HL-60 (cell line): ENCODE measurements around the gene SDK1.

ENCODE experiments used
- DNase-seq, 2 experiments: peaks; one replicate each; pipeline ENCODE4 v3.0.0-alpha.2; 2010 to 2020; ENCODE audit warnings: low read depth in 1 of 2, low spot score in 1 of 2
- H3K27ac ChIP-seq: fragments of 250-450 bp; sonication (Bioruptor Pico); replicated peaks from 2 replicates; pipeline ENCODE4 v1.5.1; 2020; ENCODE audit warnings: mild to moderate bottlenecking, moderate library complexity
- H3K27me3 ChIP-seq: fragments of 250-450 bp; sonication (Bioruptor Pico); 2 replicates; pipeline ENCODE4 v1.5.1; 2021; ENCODE audit warnings: mild to moderate bottlenecking, moderate library complexity; ENCODE audit not compliant: insufficient read depth, poor library complexity, severe bottlenecking
- H3K4me3 ChIP-seq: replicated peaks from 2 replicates; pipeline ENCODE4 v1.5.1; 2011; ENCODE audit warnings: mild to moderate bottlenecking, control low read depth, low read length; ENCODE audit not compliant: insufficient read depth
- CTCF ChIP-seq: IDR thresholded peaks from one replicate; pipeline ENCODE4 v1.5.1; 2011; ENCODE audit warnings: low read length, control low read depth, inconsistent platforms; ENCODE audit not compliant: insufficient read depth
- GABPA ChIP-seq: IDR thresholded peaks from 2 replicates; pipeline ENCODE4 v1.6.1; 2012; ENCODE audit warnings: low read depth
- POLR2AphosphoS5 ChIP-seq: IDR thresholded peaks from 2 replicates; pipeline ENCODE4 v1.6.1; 2012; ENCODE audit warnings: low read depth
- REST ChIP-seq: IDR thresholded peaks from 2 replicates; pipeline ENCODE4 v1.6.1; 2012; ENCODE audit warnings: low read depth; ENCODE audit not compliant: insufficient replicate concordance
- SPI1 ChIP-seq: IDR thresholded peaks from 2 replicates; pipeline ENCODE4 v1.6.1; 2012; ENCODE audit warnings: low read depth, mild to moderate bottlenecking, borderline replicate concordance

SDK1 gene

GRCh38 chr7:4030346-4030950, 729.4 kb downstream of the SDK1 start:
- no peak for DNase-seq
- Histone ChIP-seq H3K27me3 (no peaks in the 10 kb centered on the region), H3K27ac (no peak overlapping the region), H3K4me3 (no peak overlapping the region)
- TF ChIP-seq SPI1 (no peak), CTCF (no peak), GABPA (no peak)

GRCh38 chr7:4033996-4034395, 732.9 kb downstream of the SDK1 start:
- Histone ChIP-seq H3K4me3 (no peak overlapping the region), H3K27me3 (no peaks in the 10 kb centered on the region), H3K27ac (no peak overlapping the region)
- no peak for DNase-seq
- TF ChIP-seq SPI1 (no peak), GABPA (no peak), CTCF (no peak), REST (no peak), POLR2AphosphoS5 (no peak)

- TF ChIP-seq GABPA, result no peak
- no peak for TF ChIP-seq SPI1
- no peak for TF ChIP-seq CTCF
- TF ChIP-seq REST, result no peak
- no peak for TF ChIP-seq POLR2AphosphoS5
- DNase-seq, result no peak
- H3K27ac ChIP-seq, result no peak overlapping the region
- no peak overlapping the region for H3K4me3 ChIP-seq
- no peaks in the 10 kb centered on the region for H3K27me3 ChIP-seq
These were observed 736.3 kb downstream of the SDK1 start for GRCh38 chr7:4037308-4037707.

- DNase-seq, result no peak
- Histone ChIP-seq H3K4me3 (no peak overlapping the region), H3K27ac (no peak overlapping the region), H3K27me3 (no peaks in the 10 kb centered on the region)
- TF ChIP-seq SPI1 (no peak), POLR2AphosphoS5 (no peak), REST (no peak), CTCF (no peak), GABPA (no peak)
These were observed 736.8 kb downstream of the SDK1 start for GRCh38 chr7:4037877-4038276.
